Mucosa of gallbladder (tissue), 1 donor: ENCODE data around the gene PDCD1. TPM values are rescaled to one million over a fixed set of nuclear protein-coding genes. Genes with fewer than 3 reads are reported as not detected.
A peak's percentile ranks its signal among the peaks of the same experiment; 100 is the strongest.

ENCODE experiments used
- DNase-seq: peaks from one replicate; pipeline ENCODE4 v3.0.0-alpha.2; 2020; ENCODE audit warnings: low spot score
- total RNA-seq: library from RNA; stranded (reverse); gene quantifications from one replicate; pipeline ENCODE4 v1.2.1, GENCODE V29; 2021
- donor health status: DM: no; HTN: no; CAD: no.

Gene PDCD1
- total RNA-seq, 1 donor from 2014 or later: 1.5 TPM

DNA sequence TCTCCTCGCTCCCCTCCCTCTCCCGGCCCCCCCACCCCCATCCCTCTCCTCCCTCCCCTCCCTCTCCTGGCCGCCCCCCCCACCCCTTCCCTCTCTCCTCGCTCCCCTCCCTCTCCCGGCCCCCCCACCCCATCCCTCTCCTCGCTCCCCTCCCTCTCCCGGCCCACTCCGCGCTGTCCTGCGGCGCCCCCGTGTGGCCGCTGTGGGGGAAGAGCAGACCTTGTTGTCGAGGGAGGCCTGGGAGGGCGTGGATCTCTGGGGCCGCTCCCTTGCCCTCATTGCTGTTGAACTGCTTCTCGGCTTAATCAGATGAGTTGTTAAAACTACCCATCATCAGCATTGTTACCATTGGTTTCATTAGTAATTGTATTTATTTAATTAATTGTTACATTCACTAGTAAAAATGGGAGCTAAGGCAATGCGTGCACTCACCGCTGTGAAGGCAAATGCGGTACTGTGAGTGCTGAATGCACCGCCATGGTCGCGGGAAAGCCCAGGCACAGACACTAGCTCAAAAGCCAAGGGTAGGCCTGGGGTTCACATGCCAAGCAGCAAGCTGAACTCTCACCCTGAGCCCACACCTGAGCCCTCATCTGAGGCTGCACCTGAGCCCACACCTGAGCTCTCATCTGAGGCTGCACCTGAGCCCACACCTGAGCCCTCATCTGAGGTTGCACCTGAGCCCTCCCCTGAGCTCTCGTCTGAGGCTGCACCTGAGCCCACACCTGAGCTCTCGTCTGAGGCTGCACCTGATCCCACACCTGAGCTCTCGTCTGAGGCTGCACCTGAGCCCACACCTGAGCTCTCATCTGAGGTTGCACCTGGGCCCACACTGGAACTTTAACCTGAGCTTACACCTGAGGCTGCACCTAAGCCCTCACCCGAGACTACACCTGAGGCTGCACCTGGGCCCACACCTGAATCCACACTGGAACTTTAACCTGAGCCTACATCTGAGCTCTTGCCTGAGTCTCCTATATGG, 19.6 kb upstream of the PDCD1 start:
- DNase-seq: peak; percentile 60

DNA sequence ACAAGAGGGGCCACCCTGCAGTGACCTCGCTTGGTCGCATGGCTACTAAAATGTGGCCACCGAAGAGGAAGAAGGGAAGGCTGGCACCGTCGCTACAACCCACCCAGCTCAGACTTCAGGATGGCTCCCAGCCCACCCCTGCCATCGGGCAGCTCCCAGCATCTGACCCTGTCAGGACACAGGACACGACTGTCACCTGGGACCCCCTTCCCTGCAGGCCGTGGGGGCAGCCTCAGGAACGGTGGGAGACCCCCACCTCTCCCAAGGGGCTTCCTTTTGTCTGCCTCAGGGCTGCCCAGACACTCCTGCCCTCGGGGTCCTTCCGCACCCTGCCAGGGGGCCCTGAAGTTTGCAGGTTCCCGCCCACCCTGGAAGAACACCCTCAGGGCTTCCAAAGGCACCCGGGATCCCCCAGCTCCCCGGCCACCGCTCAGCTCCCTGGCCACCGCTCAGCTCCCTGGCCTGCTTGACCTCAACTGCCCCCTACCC, 18.5 kb upstream of the PDCD1 start:
- no peak for DNase-seq

DNA sequence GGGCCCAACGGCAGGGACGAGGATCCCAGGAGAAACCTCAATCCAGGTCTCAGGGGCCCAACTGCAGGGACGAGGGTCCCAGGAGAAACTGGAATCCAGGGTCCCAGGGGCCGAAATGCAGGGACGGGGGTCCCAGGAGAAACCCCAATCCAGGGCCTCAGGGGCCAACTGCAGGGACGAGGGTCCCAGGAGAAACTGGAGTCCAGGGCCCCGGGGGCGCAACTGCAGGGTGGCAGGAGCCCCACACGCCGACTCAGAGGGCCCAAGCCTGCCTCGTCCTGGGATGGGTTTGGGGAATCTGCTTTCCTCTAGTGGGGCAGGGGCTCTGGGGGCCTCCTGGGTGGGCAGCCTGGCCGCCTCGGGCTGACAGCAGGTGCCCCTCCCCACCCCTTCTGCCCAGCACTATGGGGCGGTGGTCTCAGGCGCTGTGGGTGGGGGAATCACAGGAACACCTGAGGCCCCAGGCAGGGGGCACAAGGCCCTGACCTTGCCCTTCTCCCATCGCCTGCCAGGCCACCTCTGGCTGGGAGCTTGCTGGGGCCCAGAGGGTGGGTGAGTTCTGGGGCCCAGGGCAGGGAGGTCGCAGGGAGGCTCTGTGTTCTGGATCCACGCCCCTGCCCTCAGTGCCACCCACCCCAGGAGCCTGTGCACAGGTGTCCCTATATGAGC, 18.0 kb upstream of the PDCD1 start:
- no peak for DNase-seq

DNA sequence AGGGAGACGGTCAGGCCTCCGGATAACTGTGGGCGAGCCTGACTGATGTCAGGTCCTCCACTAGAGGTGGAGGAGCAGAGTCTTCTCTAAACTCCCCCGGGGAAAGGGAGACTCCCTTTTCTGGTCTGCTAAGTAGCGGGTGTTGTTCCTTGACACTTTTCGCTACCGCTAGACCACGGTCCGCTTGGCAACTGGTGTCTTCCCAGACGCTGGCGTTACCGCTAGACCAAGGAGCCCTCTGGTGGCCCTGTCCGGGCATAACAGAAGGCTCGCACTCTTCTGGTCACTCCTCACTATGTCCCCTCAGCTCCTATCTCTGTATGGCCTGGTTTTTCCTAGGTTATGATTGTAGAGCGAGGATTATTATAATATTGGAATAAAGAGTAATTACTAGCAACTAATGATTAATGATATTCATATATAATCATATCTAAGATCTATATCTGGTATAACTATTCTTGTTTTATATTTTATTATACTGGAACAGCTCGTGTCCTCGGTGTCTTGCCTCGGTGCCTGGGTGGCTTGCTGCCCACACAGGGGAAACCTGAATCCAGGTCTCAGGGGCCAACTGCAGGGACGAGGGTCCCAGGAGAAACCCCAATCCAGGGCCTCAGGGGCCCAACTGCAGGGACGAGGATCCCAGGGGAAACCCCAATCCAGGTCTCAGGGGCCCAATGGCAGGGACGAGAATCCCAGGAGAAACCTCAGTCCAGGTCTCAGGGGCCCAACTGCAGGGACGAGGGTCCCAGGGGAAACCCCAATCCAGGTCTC, 17.2 kb upstream of the PDCD1 start:
- peak; percentile 48 for DNase-seq

DNA sequence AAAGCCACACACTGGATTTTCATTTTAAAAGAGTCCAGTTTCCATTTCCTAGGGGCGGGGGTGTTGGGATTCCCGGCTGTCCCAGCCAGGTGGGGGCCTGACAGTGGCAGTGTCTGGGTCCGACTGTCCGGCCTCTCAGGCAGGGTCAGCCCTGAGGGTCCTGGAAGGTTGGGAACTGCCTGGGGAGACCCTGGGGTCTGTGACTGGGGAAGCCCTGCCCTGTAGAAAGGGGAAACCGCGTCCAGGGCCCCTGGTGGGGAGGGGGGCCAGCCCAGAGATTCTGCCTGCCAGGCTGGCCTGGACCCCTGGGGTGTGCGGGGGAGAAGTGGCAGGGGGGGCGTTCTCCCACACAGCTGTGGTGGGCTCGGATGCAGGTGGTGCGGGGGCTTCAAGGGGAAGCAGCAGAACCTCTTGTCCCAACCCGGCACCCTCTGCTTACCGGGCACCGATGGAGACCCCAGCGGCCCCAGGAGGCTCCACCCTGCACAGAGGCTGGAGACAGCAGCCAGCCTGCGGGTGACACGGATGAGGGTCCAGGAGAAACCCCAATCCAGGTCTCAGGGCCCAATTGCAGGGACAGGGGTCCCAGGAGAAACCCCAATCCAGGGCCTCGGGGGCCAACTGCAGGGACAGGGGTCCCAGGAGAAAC, 15.7 kb upstream of the PDCD1 start:
- no peak for DNase-seq

DNA sequence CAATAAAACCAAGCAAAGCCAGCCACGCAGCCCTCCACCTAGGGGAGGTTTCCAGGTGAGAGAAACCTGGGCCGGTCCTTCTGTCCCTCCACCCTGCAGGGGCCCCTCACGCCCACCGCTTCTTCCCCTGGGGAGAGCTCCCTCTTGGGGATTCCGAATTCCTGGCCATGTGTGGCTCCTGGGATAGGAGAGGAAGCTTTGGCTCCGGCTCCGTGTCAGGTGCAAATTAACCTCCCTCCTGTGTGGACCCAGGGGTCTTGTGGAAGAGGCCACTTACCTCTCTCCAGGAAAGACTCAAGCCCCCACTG, 15.1 kb upstream of the PDCD1 start:
- no peak for DNase-seq

DNA sequence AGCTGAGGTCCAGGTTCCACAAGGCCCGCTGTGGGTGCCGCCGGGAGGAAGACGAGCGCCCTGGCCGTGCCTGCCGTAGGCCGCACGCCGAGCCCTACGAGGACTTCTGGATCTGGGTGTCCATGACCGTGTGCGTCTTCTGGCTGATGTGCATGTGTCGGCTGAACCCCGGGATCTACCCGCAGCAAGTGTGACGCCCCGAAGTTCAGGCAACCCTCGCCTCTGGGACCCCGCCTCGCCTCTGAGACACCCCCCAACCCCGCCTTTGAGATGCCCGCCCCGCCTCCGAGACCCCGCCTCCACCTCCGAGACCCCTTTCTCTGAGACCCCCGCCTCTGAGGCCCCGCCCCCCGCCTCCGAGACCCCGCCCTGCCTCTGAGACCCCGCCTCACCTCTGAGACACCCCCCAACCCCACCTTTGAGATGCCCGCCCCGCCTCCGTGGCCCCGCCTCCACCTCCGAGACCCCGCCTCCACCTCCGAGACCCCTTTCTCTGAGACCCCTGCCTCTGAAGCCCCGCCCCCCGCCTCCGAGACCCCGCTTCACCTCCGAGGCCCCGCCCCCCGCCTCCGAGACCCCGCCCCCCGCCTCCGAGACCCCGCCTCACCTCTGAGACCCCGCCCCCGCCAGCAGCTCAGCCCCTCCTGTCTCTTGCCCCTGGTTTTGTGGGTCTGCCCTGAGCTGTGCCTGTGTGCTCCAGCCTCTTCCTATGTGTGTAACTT, 14.5 kb upstream of the PDCD1 start:
- DNase-seq: no peak

DNA sequence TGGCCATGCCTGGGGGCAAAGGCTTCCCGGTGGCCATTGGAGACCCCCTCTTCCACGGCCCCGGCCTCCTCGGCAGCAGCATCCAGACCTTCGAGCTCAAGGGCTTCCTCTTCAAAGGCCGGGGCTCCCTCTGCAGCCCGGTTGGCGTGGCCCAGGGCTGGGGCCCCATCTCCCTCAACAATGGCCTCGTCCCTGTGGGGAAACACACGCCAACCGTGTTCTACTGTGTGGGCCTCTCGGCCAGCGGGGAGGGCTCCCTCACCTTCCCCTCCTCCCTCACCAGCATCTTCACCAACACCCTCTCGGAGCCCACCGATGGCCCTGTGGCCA, 13.6 kb upstream of the PDCD1 start:
- DNase-seq: no peak

DNA sequence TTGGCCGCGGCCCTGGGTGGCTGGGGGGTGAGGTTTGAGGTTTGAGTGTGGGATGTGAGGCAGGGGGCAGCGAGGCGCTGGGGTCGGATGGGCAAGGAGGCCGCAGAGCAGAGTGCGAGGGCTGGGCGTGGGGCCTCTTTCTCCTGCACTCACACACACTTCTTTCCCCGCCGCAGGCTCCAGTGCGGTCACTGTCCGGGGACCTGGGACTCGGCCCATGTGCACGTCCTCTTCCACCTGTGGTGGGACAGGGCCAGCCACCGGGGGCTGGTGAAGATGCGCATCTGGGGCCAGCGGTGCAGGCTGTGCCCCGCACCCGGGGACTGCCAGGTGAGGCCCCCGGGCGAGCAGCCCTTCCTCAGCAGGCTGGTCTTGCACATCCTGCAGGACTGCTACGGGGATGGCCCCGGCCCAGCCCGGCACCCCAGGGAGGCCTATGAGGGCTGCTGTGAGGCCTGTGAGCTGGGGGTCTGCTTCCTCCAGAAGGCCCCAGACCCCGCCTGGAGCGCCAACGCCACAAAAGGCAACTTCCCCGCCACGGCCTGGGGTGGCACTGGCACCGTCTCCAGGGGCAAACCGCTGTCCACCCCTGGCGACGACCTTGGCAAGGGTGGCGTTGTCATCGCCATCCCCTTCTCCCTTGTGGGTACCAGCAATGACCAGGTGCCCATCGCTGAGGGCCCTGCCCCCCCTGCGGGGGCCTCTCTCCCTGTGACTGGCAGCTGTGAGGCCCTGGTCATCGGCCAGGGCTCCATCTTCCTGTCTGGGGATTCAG, 13.0 kb upstream of the PDCD1 start:
- no peak for DNase-seq

DNA sequence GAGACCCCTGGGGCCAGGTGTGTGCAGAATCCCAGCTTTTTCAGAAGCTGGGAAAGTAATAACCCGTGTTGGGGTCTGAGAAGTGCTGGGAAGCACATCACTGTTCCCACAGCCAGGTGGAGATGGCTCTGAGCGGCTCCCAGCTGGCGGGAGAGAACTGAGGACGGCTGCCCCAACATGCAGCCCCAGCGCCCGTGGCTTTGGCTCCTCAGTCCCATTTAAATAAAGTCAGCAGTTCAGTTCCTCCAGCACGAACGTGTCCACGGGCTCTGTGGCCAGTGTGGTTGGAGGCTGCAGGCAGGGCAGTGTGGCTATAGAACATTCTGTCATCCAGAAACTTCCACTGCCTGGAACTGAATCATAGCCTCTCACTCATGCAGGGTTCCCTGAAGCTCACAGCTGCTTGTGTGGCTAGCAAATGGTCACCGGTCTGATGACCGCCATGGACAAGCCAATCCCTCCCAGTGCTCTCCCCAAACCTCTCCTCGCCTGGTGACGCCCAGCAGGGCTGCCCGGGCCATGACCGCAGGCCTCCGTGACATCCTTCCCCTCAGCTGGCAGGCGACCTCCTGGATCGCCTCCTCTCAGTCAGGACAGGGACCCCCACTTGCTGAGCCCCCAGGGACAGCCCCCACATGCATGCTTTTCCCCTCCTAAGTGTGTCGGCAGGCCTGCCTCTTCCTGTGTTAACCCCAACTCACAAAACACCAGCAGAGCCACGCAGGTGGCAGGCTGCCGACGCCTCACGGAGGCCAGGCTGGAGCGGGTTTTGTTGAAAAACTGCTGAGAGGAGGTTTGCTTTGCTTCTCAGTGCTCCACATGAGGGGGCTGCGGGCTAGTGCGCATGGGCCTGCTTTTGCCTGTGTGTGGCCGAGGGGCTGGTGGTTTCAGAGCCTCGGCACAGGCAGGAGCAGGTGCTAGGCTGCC, 12.2 kb upstream of the PDCD1 start:
- no peak for DNase-seq

DNA sequence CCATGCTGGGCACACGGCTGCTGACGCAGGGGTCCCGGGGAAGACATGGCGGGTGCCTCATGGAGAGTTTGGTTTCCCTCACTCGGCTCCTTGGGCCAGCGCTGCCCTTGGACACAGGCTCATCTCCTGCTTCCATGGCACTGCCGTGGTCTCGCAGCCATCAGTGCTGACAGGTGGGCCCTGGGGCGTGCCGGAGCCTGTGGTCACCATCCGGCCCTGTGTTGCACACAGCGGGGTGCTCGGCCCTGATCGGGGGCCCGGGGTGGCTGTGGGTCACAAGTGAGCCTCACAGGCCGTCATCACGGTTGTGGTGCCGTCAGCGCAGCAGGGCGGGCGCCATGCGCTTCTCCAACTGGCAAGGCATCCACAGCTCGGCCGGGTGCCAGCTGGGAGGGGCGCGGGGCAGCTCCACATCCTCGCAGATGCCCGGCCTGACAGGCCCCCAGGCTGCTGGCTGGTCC, 11.4 kb upstream of the PDCD1 start:
- DNase-seq: no peak

DNA sequence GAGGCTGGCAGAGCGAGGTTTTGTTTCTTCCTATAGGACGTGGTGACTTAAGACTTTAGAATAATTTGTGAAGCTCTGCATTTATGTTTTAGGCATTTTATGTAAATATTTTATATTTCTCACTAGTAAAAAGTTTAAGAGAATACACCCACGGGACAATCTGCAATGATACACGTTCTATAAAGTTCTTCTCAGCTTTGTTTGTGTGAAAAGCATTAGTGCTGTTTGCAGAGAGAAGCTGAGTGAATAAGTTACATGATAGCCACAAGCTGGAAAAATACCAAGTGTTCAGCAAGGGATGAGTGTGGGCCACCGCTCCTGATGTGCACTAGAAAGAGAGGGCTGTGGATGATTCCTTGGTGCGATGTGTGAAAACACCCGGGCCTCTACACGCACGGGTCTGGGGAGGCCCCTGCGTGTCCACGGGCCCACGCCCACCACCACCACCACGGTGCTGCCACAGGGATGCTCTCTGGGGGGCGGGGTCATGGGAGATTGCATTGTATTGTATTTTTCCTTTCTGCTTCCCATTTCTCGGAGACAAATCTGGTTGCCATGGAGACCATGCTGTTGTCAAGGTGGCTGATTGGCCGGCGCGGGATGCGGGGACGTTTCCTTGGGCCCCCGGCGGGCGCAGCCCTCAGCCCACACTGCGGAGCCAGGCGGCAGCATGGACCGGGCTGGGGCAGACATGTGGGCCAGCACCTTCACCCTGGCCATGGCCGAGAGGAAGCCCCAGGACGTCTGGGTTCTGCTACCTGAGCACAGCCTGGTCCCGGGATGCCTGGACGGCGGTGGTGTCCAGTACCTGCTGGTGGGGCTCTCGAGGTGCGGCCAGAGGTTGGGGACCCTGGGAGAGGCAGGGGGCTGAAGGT, 10.6 kb upstream of the PDCD1 start, which contains the start of gene RTP5:
TSS of gene RTP5 (plus strand) at position 643 of the 875 bp plus-strand sequence. CDS start at position 671, 28 bp downstream.
- DNase-seq: no peak

DNA sequence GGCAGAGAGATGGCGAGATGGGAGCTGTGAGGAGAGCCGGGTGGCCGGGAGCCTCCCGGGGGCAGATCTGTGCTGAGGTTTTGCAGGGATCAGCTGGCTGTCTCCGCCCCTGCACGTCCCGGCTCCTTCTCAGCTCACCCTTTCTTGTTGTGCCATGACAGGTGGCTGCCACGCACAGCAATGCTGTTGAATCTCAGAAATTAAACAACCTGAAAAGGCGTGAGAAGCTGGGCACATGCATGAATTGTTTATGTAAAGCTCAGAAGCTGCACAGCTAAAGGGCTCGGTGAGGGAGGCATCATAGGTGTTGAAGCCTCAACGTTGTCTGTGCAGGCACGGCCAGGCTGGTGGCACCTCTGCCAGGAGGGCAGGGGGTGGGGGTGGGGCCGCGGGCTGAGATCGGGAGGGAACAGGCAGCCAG, 10.0 kb upstream of the PDCD1 start:
- no peak for DNase-seq

DNA sequence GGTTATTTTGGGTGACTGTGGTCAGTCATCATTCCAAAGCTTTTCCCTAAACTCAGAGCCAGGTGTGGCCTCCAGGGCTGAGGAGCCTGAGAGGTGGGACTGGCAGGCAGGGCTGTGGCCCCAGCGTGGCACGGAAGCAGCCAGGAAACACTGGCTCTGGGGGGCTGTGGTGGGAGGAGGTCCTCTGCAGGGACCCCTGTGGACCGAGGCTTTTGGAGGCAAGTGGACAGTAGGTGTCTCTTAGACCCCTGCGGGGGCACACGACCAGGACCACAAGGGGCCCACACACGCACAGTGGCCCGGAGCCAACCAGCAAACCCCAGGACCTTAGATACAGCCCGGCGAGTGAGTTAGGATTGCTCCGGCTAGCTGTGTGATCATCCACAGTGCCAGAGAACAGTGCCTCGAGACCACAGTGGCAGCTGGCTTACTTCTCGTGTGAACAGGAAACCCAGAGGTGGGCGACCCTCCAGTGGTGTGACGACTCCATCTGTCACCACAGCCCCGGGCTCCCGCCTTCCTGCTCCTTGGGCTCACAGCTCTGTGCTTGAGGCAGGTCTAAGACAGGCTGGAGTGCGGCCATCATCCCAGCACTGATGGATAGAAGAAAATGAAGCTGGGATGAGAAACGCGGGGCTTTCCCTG, 9.2 kb upstream of the PDCD1 start:
- no peak for DNase-seq

DNA sequence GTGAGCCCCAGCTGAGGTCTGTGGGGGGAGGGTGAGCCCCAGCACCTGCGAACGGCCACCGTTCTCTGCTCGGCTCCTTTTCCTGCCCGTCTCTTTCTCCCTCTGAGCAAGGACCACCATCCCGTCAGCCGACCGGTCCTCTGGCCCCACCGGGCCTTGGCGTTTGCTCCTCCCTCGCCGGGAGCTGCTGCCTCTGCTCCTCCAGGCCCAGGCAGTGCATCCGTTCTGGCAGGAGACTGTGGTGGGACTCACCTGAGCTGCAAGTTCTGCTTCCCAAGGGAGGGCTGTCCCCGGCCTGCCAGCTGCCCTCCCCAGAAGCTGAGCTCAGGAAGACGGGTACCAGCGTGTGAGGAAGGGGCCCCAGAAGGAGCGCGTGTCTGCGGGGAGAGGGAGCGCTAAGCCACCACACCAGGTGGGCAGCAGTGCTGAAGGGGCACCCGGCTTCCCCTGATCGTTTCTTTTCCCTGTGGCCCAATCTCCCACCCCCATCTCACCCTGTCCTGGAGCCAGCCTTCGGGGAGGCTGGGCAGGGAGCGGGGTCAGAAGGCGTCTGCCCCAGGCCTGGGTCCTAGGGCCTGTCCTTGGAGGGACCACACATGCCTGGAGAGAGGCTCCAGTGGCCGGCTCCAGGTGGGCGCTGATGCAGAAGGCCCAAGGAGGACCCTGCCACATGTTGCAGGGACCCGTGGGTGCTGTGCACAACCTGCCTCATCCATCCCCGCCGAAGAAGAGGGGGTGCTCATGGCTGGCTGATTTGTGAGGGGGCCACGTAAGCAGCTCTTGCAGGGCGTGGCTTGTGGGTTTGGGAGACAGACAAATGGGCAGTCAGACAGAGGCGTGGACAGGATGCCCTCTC, 8.3 kb upstream of the PDCD1 start:
- DNase-seq: no peak

DNA sequence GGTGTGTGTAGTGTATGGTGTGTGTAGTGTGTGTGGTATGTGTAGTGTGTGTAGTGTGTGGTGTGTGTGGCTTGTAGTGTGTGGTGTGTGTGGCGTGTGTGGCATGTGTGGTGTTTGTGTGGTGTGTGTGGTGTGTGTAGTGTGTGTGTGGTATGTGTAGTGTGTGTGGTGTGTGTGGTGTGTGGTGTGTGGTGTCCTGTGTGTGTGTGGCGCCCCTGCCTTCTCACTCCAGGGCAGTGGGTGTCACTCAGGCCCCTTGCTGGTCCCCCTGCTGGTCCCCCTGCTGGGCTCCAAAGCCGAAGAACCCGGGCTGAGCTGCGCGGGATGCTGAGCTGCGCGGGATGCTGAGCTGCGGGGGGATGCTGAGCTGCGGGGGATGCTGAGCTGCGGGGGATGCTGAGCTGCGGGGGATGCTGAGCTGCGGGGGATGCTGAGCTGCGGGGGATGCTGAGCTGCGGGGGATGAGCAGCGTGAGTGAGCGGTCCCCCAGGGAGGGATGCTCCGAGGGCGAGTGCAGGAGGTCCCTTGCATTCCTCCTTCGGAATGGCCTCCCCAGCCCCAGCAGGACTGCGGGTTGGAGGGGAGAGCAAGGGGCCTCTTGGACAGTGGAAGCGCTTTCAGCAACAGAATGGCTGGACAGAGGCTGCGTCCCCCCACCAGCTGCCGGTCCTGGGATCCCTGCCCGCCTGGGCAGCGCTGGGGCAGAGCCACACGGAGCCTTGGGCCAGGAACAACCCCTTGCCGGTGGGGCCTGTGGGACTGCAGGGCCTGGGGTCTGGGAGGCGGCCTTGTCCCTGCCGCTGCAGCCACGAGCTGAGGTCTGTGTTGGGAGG, 7.5 kb upstream of the PDCD1 start:
- DNase-seq: no peak
